OCI-LY3 (cell line): ENCODE results near the gene OR2T11.
"Not testable (repeated sequence)": the region's sequence is repeated elsewhere in the genome, so short reads cannot be mapped to it uniquely, and the experiment has no call there.

Source experiments
- H2AFZ ChIP-seq: fragments of 200-600, 300-600 bp; shearing (Covaris generic); 2 replicates; pipeline ENCODE4 v1.6.0; 2014; ENCODE audit warnings: antibody characterized with exemption, low read depth, low read length
- H3K27ac ChIP-seq: fragments of 200-600, 300-600 bp; sonication (generic); 2 replicates; pipeline ENCODE4 v1.5.1; 2014; ENCODE audit warnings: mild to moderate bottlenecking, low read length, moderate library complexity, mixed read lengths
- H3K27me3 ChIP-seq: fragments of 200-600, 300-600 bp; sonication (generic); 2 replicates; pipeline ENCODE4 v1.6.1; 2014; ENCODE audit warnings: low read depth, low read length, mixed read lengths
- H3K36me3 ChIP-seq: fragments of 200-600, 300-600 bp; sonication (generic); replicated peaks from 2 replicates; pipeline ENCODE3; 2014; ENCODE audit warnings: low read depth, low read length, mixed read lengths
- H3K4me1 ChIP-seq: fragments of 300-600, 200-600 bp; sonication (generic); 2 replicates; pipeline ENCODE4 v1.6.1; 2014; ENCODE audit warnings: low read length, mixed read lengths
- H3K4me2 ChIP-seq: fragments of 200-600, 300-600 bp; sonication (generic); 2 replicates; pipeline ENCODE4 v1.6.1; 2014; ENCODE audit warnings: low read length, mixed read lengths
- H3K4me3 ChIP-seq: fragments of 300-600, 200-600 bp; sonication (generic); 2 replicates; pipeline ENCODE4 v1.5.1; 2014; ENCODE audit warnings: antibody characterized with exemption, mild to moderate bottlenecking, low read length, moderate library complexity
- H3K79me2 ChIP-seq: fragments of 300-600, 200-600 bp; shearing (Covaris generic); 2 replicates; pipeline ENCODE4 v1.6.1; 2014; ENCODE audit warnings: mild to moderate bottlenecking, low read length, mixed read lengths
- H3K9ac ChIP-seq: fragments of 300-600, 200-600 bp; shearing (Covaris generic); 2 replicates; pipeline ENCODE4 v1.6.0; 2014; ENCODE audit warnings: mild to moderate bottlenecking, low read length, moderate library complexity
- H3K9me3 ChIP-seq: fragments of 200-600, 300-600 bp; shearing (Covaris generic); 2 replicates; pipeline ENCODE4 v1.6.1; 2014; ENCODE audit warnings: low read length, mixed read lengths; ENCODE audit not compliant: insufficient read depth
- H4K20me1 ChIP-seq: fragments of 200-600, 300-600 bp; sonication (generic); 2 replicates; pipeline ENCODE4 v1.6.1; 2016; ENCODE audit warnings: low read length, mixed read lengths; ENCODE audit not compliant: insufficient read depth
- EZH2phosphoT487 ChIP-seq: fragments of 200-600 bp; shearing (Covaris generic); IDR thresholded peaks from 2 replicates; pipeline ENCODE4 v1.6.1; 2018; ENCODE audit warnings: antibody characterized with exemption, mixed run types, low read depth
- TF ChIP-seq, protein P1 (sequence below): fragments of 200-600, 300-600 bp; sonication (generic); IDR thresholded peaks from 2 replicates; pipeline ENCODE4 v1.5.1; 2014; ENCODE audit warnings: antibody characterized with exemption, low read length, low read depth

Gene OR2T11

DNA sequence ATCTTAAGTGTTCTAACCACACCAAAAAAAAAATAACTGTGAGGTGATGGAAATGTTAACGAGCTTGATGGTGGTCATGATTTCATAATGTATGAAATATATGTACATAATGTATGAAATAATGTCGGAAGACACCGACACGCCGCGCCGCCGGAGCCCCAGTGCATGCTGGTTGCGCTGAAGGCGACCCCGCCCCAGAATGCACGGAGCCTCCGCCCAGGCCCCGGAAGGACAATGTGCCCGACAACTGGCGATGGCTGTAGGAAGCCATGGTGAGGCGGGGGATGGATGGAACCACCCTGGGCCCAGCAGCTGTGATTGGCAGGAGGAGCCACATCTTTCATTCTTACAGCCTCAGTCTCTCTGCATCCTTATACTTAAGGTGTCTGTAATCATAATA, 44.8 kb downstream of the OR2T11 start:
- H3K9me3 ChIP-seq: no peaks in the 10 kb centered on the region
- no peaks in the 10 kb centered on the region for H3K27me3 ChIP-seq
- H3K4me2 ChIP-seq: no peak overlapping the region
- TF ChIP-seq, protein P1, sequence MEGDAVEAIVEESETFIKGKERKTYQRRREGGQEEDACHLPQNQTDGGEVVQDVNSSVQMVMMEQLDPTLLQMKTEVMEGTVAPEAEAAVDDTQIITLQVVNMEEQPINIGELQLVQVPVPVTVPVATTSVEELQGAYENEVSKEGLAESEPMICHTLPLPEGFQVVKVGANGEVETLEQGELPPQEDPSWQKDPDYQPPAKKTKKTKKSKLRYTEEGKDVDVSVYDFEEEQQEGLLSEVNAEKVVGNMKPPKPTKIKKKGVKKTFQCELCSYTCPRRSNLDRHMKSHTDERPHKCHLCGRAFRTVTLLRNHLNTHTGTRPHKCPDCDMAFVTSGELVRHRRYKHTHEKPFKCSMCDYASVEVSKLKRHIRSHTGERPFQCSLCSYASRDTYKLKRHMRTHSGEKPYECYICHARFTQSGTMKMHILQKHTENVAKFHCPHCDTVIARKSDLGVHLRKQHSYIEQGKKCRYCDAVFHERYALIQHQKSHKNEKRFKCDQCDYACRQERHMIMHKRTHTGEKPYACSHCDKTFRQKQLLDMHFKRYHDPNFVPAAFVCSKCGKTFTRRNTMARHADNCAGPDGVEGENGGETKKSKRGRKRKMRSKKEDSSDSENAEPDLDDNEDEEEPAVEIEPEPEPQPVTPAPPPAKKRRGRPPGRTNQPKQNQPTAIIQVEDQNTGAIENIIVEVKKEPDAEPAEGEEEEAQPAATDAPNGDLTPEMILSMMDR: no peak
- no peak for TF ChIP-seq EZH2phosphoT487
- no peaks in the 10 kb centered on the region for H3K4me1 ChIP-seq
- H3K27ac ChIP-seq: no peak overlapping the region
- no peaks in the 10 kb centered on the region for H3K79me2 ChIP-seq
- H3K9ac ChIP-seq: no peak overlapping the region
- H3K4me3 ChIP-seq: no peak overlapping the region
- H2AFZ ChIP-seq: no peak overlapping the region
- no peaks in the 10 kb centered on the region for H3K36me3 ChIP-seq
- no peaks in the 10 kb centered on the region for H4K20me1 ChIP-seq

DNA sequence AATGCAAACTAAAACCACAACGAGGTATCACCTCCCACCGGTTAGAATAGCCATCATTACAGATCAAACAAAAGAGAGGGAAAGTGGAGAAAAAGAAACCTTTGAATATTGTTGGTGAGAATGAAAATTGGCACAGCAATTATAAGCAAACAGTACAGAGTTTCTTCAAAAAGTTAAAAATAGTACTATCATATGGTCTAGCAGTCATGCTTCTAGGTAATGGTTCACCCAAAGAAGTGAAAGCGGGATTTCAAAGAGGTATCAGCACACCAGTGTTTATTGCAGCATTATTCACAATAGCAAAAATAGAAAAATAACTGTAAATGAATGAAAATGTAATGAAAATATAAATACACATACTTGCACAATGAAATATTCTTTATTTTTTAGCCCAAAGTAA, 45.6 kb downstream of the OR2T11 start:
- no peak overlapping the region for H2AFZ ChIP-seq
- no peaks in the 10 kb centered on the region for H3K9me3 ChIP-seq
- H3K9ac ChIP-seq: no peak overlapping the region
- TF ChIP-seq EZH2phosphoT487: no peak
- TF ChIP-seq, protein P1: no peak
- no peaks in the 10 kb centered on the region for H4K20me1 ChIP-seq
- H3K27me3 ChIP-seq: no peaks in the 10 kb centered on the region
- no peaks in the 10 kb centered on the region for H3K79me2 ChIP-seq
- no peak overlapping the region for H3K4me2 ChIP-seq
- no peaks in the 10 kb centered on the region for H3K4me1 ChIP-seq
- H3K36me3 ChIP-seq: no peaks in the 10 kb centered on the region
- no peak overlapping the region for H3K27ac ChIP-seq
- H3K4me3 ChIP-seq: no peak overlapping the region

DNA sequence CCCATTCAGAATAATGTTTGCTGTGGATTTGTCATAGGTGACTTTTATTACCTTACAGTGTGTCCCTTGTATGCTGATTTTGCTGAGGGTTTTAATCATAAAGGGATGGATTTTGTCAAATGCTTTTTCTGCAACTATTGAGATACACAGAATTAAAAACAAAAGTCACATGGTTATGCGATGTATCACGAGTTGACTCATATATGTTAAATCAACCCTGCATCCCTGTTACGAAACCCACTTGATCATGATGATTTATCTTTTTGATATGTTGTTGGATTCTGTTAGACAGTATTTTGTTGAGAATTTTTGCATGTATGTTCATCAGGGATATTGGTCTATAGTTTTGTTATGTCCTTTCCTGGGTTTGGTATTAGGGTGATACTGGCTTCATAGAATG, 49.6 kb downstream of the OR2T11 start:
- no peak overlapping the region for H3K27ac ChIP-seq
- no peaks in the 10 kb centered on the region for H4K20me1 ChIP-seq
- no peaks in the 10 kb centered on the region for H3K36me3 ChIP-seq
- H2AFZ ChIP-seq: no peak overlapping the region
- no peaks in the 10 kb centered on the region for H3K4me1 ChIP-seq
- H3K4me2 ChIP-seq: no peak overlapping the region
- no peaks in the 10 kb centered on the region for H3K9me3 ChIP-seq
- TF ChIP-seq, protein P1: no peak
- no peak for TF ChIP-seq EZH2phosphoT487
- no peaks in the 10 kb centered on the region for H3K79me2 ChIP-seq
- H3K9ac ChIP-seq: no peak overlapping the region
- no peaks in the 10 kb centered on the region for H3K27me3 ChIP-seq
- H3K4me3 ChIP-seq: no peak overlapping the region

DNA sequence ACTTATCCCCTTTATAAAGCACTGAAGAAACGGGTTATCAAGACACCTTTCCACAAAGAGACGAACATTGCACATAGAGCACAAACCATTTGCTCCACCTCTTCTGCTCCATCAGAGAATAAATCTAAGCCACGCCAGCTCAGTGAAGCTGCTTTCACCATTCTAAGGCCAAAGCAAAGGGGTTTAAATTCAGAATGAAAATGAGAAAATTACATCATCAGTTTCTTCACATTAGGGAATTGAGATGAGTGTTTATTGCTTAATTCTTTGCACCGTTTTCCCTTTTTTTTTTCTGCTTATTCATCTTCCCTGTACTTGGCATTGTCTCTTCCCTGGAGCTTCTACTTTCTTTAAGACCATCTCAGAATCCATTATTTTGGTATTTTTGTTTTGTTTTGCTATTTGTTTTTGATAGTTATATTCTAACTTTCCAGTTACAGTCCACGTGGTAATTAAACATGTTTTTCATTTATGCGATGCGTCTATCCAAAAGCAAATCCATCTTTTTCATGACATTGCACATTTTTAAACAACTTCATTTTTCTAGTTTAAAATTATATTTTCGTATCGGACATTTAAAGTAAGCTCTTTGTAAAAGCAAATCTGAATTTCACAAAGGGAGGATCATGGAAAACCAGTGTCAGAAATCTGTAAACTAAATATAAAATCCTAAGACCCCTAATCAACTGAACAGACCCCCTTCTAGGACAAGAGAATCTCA, 58.5 kb downstream of the OR2T11 start:
- Histone ChIP-seq H3K4me1 (no peaks in the 10 kb centered on the region), H3K9me3 (no peaks in the 10 kb centered on the region), H3K27ac (no peak overlapping the region), H3K9ac (no peak overlapping the region), H2AFZ (no peak overlapping the region), H3K4me2 (no peak overlapping the region), H3K36me3 (no peaks in the 10 kb centered on the region), H3K79me2 (no peaks in the 10 kb centered on the region), H4K20me1 (no peaks in the 10 kb centered on the region), H3K27me3 (no peaks in the 10 kb centered on the region), H3K4me3 (no peak overlapping the region)
- TF ChIP-seq EZH2phosphoT487: no peak
- TF ChIP-seq, protein P1: no peak

DNA sequence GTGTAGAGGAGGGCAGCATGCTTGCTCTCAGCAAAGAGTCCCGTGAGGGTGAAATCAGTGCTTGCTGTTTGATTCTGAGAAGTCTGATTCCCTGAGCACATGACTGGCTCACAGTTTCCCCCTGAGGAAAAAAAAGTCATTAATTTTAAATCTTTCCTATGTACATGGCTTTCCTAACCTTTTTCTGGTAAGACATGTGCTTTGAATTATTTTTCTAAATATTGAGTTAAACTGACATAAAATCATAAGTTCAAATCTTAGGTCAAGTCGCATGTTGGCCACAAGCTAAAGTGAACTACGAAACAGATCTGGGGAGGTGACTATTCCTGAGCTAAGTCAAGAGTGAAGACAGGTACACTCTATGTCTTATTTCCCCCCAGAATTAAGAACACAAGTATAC, 60.2 kb downstream of the OR2T11 start, which contains the start of gene OR2T34:
Gene OR2T34, minus strand, starts transcription at position 101 of the 400 bp plus-strand sequence. Its CDS starts 0 bp downstream, at position 101.
- H3K36me3 ChIP-seq, H3K79me2 ChIP-seq, H3K4me2 ChIP-seq, H3K4me1 ChIP-seq, H3K9me3 ChIP-seq, H4K20me1 ChIP-seq, H3K27ac ChIP-seq, H3K9ac ChIP-seq, H3K27me3 ChIP-seq, H2AFZ ChIP-seq, H3K4me3 ChIP-seq: not testable (repeated sequence)

DNA sequence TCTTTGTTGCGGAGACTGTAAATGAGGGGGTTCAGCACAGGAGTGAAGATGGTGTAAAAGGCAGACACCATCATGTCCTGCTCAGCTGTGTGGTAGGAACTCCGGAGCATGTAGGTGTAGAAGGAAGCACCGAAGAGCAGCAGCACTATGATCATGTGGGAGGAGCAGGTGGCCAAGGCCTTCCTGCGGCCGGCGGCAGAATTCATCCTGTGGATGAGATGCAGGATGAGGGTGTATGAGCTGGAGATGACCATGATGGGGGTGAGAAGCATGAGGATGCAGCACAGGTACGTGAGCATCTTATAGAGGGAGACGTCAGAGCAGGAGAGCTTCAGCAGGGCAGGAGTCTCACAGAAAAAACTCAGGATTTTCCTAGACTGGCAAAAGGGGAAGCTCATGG, 61.0 kb downstream of the OR2T11 start:
- H3K9me3 ChIP-seq, H3K36me3 ChIP-seq, H4K20me1 ChIP-seq, H2AFZ ChIP-seq, H3K27me3 ChIP-seq, H3K79me2 ChIP-seq, H3K9ac ChIP-seq, H3K4me3 ChIP-seq, H3K27ac ChIP-seq, H3K4me1 ChIP-seq, H3K4me2 ChIP-seq: not testable (repeated sequence)
